ENCODE results near the gene ADGRD2. TPM values are rescaled to one million over a fixed set of nuclear protein-coding genes. Genes with fewer than 3 reads are reported as not detected.
A peak's percentile ranks its signal among the peaks of the same experiment; 100 is the strongest.

The ADGRD2 gene
- total RNA-seq, 1 experiment from 2014 or later: 1.5 TPM

DNA sequence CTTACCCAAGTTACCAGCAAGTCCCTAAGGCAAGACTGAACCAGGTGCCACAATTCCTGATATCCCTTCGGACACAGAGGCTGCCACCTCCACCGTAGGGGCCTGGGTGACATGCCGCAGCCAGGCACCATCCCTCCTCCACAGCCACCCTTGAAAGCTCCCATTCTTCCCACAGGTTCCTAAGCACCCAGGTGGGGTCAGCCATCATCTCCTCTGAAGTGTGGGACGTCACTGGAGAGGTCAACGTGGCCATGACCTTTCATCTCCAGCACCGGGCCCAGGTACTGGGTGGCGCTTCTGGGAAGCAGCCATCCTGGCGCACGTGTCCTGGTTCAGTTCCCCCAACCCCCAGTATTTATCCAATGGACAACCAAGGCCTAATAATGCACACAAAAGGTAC is 8.2 kb downstream of the ADGRD2 start:
- Histone ChIP-seq H4K8ac (replicated peaks; ENCODE audit: insufficient read length, low read depth, low read length) (no peak overlapping the region), H2AFZ (ENCODE audit: low read length) (no peak overlapping the region), H3K4me1 (ENCODE audit: insufficient read depth, low read length) (no peaks in the 10 kb centered on the region), H3T11ph (ENCODE audit: low read length) (no peak overlapping the region), H2AK5ac (ENCODE audit: insufficient read length, low read length) (no peak overlapping the region), H3K79me2 (ENCODE audit: insufficient read depth, low read length) (no peaks in the 10 kb centered on the region), H3K27ac (ENCODE audit: insufficient read length, low read depth, low read length) (no peak overlapping the region), H2BK15ac (ENCODE audit: low read depth, low read length) (no peak overlapping the region), H3K56ac (ENCODE audit: insufficient read length, low read depth, low read length) (no peak overlapping the region), H3K23me2 (ENCODE audit: insufficient read length, low read depth, low read length, poor library complexity, severe bottlenecking) (no peaks in the 10 kb centered on the region), H3K4me2 (ENCODE audit: insufficient read depth, insufficient read length, low read length) (no peak overlapping the region), H2BK120ac (ENCODE audit: low read depth, low read length, poor library complexity, severe bottlenecking) (no peak overlapping the region), H3K79me1 (ENCODE audit: insufficient read depth, low read depth, low read length, poor library complexity, severe bottlenecking) (no peaks in the 10 kb centered on the region), H3K9me3 (ENCODE audit: control insufficient read depth, low read depth, low read length) (no peaks in the 10 kb centered on the region), H3K23ac (ENCODE audit: insufficient read length, low read depth, low read length) (no peak overlapping the region), H2BK20ac (ENCODE audit: low read depth, low read length, poor library complexity, severe bottlenecking) (no peak overlapping the region), H4K5ac (ENCODE audit: insufficient read length, low read depth, low read length) (no peak overlapping the region), H4K20me1 (ENCODE audit: control insufficient read depth, insufficient read depth, insufficient read length) (peaks cover 2% of the 10 kb centered on the region), H2BK12ac (ENCODE audit: insufficient read length, low read depth, low read length) (no peak overlapping the region), H3K27me3 (ENCODE audit: insufficient read depth, low read length) (no peaks in the 10 kb centered on the region), H3K14ac (ENCODE audit: insufficient read depth, low read length) (no peak overlapping the region), H2BK5ac (ENCODE audit: insufficient read length, low read length) (no peak overlapping the region), H3K9ac (ENCODE audit: extremely low read depth, insufficient read length, low read length) (no peak overlapping the region), H3K18ac (ENCODE audit: insufficient read length, low read depth, low read length) (no peak overlapping the region), H4K91ac (ENCODE audit: insufficient read length, low read depth, low read length) (no peak overlapping the region), H3K4ac (ENCODE audit: low read depth, low read length) (no peak overlapping the region)
- WGBS (ENCODE audit: extremely low coverage, insufficient read length, low lambda C conversion rate): no CpG with 5 or more reads among the region's 9 CpGs
- Mint-ChIP-seq H3K27me3 (ENCODE audit: low read depth) (peaks cover 8% of the 10 kb centered on the region), H3K4me3 (no peak overlapping the region; a peak in 1 of 5 replicates), H3K36me3 (ENCODE audit: insufficient read depth in 1 of 3, low read depth in 3 of 3) (no peaks in the 10 kb centered on the region), H3K27ac (peak overlapping the region in 1 of 3 experiments; percentile 52; a peak in 1 of 7 replicates), H3K9me3 (no peaks in the 10 kb centered on the region), H3K4me1 (peaks cover 7 to 11% of the 10 kb centered on the region in 2 experiments)
- DNase-seq: no peak
- TF ChIP-seq, protein P1, sequence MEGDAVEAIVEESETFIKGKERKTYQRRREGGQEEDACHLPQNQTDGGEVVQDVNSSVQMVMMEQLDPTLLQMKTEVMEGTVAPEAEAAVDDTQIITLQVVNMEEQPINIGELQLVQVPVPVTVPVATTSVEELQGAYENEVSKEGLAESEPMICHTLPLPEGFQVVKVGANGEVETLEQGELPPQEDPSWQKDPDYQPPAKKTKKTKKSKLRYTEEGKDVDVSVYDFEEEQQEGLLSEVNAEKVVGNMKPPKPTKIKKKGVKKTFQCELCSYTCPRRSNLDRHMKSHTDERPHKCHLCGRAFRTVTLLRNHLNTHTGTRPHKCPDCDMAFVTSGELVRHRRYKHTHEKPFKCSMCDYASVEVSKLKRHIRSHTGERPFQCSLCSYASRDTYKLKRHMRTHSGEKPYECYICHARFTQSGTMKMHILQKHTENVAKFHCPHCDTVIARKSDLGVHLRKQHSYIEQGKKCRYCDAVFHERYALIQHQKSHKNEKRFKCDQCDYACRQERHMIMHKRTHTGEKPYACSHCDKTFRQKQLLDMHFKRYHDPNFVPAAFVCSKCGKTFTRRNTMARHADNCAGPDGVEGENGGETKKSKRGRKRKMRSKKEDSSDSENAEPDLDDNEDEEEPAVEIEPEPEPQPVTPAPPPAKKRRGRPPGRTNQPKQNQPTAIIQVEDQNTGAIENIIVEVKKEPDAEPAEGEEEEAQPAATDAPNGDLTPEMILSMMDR (conservative IDR thresholded peaks at IDR 0.05): no peak

All from H9 (cell line).